Ecto neural progenitor cell (in vitro differentiated cells): ENCODE data around the gene TTBK2.

Source experiments
- DNase-seq: peaks from one replicate; pipeline ENCODE4 v3.0.0-alpha.2; 2018; ENCODE audit warnings: low spot score

TTBK2 gene

GRCh38 chr15:42692997-42693396 lies 227.6 kb downstream of the TTBK2 start:
- DNase-seq = no peak

GRCh38 chr15:42692536-42692935 lies 228.0 kb downstream of the TTBK2 start:
- DNase-seq = no peak

- DNase-seq = no peak
Measured at GRCh38 chr15:42691770-42692169, 228.8 kb downstream of the TTBK2 start.

- no peak for DNase-seq
Measured at GRCh38 chr15:42691308-42691707, 229.3 kb downstream of the TTBK2 start.
